ENCODE data around the gene DNTTIP2.

DNA sequence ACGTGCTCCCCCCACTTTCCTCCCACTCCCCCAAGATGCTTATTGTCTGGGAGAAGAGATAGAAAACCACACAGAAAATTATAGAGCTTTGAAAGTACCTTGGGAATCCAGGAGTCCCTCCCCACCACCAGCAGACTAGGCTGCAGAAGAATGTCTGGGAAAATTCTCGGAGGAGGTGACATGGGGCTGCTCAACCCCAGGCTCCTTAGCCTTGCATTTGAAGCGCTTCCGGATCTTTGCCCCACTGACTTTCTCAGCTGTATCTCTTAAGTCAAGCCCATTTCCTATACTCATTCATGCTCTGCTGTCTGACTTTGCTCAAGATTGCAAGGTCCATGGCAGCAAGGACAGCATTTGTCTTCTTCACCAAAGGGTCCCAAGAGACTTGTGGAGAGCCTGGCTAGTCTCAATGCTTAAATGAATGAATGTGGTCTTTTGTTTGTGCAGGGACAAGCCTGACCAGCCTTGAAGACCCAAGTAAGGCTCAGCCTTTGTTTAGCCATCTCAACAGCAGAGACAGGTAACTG, 38.0 kb downstream of the DNTTIP2 start:
- TF ChIP-seq, protein P1, sequence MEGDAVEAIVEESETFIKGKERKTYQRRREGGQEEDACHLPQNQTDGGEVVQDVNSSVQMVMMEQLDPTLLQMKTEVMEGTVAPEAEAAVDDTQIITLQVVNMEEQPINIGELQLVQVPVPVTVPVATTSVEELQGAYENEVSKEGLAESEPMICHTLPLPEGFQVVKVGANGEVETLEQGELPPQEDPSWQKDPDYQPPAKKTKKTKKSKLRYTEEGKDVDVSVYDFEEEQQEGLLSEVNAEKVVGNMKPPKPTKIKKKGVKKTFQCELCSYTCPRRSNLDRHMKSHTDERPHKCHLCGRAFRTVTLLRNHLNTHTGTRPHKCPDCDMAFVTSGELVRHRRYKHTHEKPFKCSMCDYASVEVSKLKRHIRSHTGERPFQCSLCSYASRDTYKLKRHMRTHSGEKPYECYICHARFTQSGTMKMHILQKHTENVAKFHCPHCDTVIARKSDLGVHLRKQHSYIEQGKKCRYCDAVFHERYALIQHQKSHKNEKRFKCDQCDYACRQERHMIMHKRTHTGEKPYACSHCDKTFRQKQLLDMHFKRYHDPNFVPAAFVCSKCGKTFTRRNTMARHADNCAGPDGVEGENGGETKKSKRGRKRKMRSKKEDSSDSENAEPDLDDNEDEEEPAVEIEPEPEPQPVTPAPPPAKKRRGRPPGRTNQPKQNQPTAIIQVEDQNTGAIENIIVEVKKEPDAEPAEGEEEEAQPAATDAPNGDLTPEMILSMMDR (IDR thresholded peaks at IDR 0.05; ENCODE audit: insufficient read depth, low read length, poor library complexity, severe bottlenecking), result no peak
- TF ChIP-seq EZH2phosphoT487 (conservative IDR thresholded peaks at IDR 0.05; ENCODE audit: low read length), result no peak
